ENCODE data around the gene COX5A.

GRCh38 chr15:74962219-74962618, 24.3 kb upstream of the COX5A start:
- no peak for TF ChIP-seq CTCF (IDR thresholded peaks at IDR 0.05 in 8 of 11, conservative IDR thresholded peaks at IDR 0.05 in 3 of 11)
- TF ChIP-seq POLR2A (IDR thresholded peaks at IDR 0.05), result no peak

Data from spleen (tissue), 7 donors.